GM12874 (cell line): ENCODE measurements around the gene POLG.

Source experiments
- TF ChIP-seq, protein P1 (sequence below): IDR thresholded peaks from 2 replicates; pipeline ENCODE4 v1.5.1; 2011; ENCODE audit warnings: low read depth, mild to moderate bottlenecking, control low read depth, low read length, moderate library complexity; ENCODE audit not compliant: insufficient read depth

Gene POLG

DNA sequence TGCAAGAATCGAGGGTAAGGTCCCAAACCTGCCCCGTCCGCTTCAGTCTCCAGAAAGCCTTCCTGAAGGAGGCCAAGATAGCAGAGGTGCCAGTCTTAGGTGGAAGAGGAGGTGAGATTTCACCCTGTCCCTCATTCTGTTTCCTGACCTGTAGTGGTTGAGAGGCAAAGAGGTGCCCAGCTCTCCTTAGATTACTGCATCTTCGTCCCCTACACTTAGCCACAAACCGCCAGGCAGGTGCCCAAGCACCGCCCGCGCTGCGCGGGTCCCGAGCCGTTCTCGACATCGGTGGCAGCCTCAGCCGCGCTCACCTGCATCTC is 23.8 kb upstream of the POLG start:
- TF ChIP-seq, protein P1, sequence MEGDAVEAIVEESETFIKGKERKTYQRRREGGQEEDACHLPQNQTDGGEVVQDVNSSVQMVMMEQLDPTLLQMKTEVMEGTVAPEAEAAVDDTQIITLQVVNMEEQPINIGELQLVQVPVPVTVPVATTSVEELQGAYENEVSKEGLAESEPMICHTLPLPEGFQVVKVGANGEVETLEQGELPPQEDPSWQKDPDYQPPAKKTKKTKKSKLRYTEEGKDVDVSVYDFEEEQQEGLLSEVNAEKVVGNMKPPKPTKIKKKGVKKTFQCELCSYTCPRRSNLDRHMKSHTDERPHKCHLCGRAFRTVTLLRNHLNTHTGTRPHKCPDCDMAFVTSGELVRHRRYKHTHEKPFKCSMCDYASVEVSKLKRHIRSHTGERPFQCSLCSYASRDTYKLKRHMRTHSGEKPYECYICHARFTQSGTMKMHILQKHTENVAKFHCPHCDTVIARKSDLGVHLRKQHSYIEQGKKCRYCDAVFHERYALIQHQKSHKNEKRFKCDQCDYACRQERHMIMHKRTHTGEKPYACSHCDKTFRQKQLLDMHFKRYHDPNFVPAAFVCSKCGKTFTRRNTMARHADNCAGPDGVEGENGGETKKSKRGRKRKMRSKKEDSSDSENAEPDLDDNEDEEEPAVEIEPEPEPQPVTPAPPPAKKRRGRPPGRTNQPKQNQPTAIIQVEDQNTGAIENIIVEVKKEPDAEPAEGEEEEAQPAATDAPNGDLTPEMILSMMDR: no peak

DNA sequence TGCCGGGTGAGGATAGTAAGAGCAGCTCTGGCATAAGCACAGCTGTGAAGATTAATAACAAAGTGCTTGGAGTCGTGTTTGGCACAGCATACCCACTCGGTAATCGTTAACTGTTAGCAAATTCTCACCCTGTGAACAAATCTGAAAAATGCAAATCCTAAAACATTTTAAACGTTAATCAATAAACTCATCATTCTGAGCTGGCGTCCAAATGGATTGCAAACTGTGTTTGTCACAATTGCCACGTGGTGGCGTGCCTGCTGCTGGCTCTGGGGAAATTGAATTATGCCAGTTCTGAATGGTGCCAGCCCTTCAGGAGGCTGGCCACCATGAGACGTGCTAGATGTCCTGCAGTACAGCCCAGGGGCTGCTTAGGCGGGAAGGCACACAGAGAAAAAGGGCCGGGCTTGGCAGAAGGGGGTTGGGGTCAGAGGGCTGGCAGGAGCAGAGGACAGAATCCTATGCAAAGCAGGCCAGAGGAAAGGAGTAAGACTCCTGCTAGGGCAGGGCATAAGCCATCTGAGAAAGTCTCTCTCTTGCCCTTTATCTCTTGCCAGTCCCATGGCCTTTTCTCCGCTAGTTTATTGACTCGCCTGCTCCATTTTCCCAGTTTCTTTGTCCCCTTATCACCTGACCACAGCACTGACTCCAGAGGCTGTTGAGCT is 22.1 kb upstream of the POLG start:
- TF ChIP-seq, protein P1: peak; percentile 51; the same call in 1 of the 2 replicates

DNA sequence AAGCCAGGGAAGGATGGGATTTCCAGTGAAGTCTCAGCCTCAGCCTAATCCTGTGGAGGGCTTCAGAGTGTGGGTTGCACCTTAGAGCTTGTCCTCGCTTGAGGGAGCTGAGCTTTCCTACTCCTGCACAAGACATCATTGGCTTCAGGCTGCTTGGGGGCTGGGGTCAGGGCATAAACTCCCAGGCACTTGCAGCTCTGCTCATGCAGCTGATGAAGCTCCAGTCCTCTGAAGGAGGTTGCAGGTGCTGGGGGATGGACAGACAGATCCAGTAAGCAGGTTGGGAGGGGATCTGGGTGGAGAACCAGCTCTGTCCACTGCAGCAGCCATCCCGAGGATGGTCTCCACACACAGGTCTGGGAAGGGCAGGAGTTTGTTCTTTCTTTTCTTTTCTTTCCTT is 19.4 kb upstream of the POLG start:
- TF ChIP-seq, protein P1: no peak

DNA sequence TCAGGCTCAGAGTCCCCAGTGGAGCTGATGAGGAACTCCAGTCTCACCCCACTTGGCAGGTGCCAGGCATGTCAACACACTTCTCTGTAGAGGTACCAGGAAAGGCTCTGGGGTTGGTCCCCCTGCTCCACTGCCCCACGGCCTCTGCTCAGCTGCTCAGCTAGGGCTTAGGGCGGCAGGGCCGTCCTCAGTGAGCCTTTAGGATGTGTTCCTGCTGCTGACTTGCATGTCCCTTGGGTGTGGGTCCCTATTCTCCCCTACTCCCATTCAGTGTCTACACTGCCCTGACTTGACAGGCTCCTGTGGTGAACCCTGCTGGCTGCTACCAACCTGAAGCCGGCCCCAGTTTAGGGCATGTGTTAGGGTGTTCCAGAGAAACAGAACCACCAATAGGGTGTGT is 17.9 kb upstream of the POLG start:
- TF ChIP-seq, protein P1: no peak

DNA sequence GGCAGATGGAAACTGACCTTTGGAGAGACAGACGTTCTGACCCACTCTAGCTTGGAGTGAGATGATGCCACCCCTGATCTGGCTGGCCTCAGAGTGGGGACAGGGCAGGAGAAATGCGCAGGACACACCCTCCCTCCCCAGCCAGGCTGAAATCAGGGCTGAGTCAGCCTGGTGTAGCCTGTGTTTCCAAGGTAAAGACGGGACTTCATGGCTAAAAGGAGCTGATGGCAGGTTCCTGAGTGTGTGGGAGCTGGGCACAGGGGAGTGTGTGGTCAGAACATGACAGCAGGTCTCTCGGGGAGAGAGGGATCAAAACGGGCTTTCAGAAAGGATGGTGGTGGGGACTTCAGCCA is 14.6 kb upstream of the POLG start:
- TF ChIP-seq, protein P1: no peak

DNA sequence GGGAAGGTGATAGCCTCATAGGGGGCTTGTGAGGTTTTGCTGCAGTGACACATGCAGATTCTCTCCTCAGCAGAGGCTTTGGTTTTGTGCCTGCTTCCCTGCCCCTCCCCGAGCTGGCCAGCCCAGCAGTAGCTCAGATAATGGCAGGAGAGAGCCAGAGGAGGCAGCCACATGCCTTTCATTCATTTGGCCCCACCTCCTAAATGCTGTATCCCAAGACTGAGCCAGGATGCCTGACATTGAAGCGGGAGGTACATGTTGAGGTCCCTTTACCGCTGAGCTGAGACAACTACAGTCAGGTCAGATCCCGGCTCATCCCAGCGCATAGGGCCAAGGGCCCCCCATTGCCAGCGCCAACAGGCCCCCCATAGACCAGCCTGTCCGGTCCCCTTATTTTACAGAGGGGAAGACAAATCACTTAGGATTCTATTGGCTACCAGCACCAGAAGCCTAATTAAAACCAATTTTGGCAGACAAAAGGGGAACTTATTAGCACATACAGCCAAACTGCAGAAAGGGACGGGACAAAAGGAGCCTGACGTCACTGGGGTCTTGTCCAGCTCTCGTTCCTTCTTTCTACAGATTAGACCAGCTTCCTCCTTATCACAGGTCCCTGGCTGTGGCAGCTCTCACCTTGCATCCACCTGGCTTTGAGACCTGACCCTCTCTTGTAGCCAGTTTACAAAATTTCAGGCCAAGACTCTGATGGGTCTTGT is 12.1 kb upstream of the POLG start:
- TF ChIP-seq, protein P1: no peak

DNA sequence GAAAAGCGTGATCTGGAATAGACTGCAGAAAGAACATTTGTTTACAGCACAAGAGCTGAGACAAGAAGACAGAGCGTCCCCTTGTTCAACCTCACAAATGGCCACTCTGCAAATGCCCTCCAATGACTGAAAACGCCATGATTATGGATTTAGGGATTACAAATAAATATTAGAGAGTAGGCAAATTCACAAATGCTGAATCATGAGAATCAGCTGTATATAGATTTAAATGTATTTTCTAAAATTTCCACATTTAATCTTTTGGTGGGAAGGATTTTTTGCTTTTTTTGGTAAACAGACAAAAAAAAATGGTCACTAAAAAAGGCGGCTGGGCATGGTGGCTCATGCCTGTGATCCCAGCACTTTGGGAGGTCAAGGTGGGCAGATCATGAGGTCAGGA is 10.6 kb upstream of the POLG start:
- TF ChIP-seq, protein P1: no peak
